B cell (primary cell): Measurements from ENCODE around the gene CTDSPL. TPM values are rescaled to one million over a fixed set of nuclear protein-coding genes. Genes with fewer than 3 reads are reported as not detected.

Experiments used
- ATAC-seq: fragments of 200-7000 bp; cut with Tn5 transposase; one replicate; pipeline ENCODE4 v1.10.0; 2021; ENCODE audit warnings: low read depth, mild to moderate bottlenecking, moderate number of reproducible peaks, moderate library complexity
- CTCF ChIA-PET: fragments of 350-600 bp; sonication (Branson Sonifier 250); formaldehyde crosslinking; loops from one replicate; lab custom pipeline; 2021; ENCODE audit warnings: antibody characterized with exemption, inconsistent platforms; lab: Charles Lee
- POLR2A ChIA-PET: fragments of 350-600 bp; sonication (Branson Sonifier 250); formaldehyde crosslinking; loops from one replicate; lab custom pipeline; 2021; ENCODE audit warnings: antibody characterized with exemption; lab: Charles Lee
- DNase-seq: peaks from one replicate; pipeline ENCODE4 v3.0.0; 2013
- H2AFZ ChIP-seq: 2 replicates; pipeline ENCODE4 v1.6.1; 2012; ENCODE audit warnings: mild to moderate bottlenecking, low read depth, low read length; ENCODE audit not compliant: insufficient read depth, poor library complexity, severe bottlenecking
- H3K27ac ChIP-seq, 2 donors: 1 replicate in 1 of 2; 2 replicates in 1 of 2; pipeline ENCODE4 v1.5.1; 2012 to 2013; ENCODE audit warnings: low read length in 2 of 2, mild to moderate bottlenecking in 2 of 2, moderate library complexity in 1 of 2
- H3K27me3 ChIP-seq, 4 experiments: fragments of 200-600 bp in 1 of 4; sonication (generic) in 1 of 4; replicated peaks in 1 of 4; 1 replicate in 2 of 4; 2 replicates in 2 of 4; pipeline versions ENCODE4 v1.6.1 to v1.7.0; 2013 to 2016; ENCODE audit warnings: low read length in 3 of 4, mild to moderate bottlenecking in 2 of 4, mixed read lengths in 1 of 4, moderate library complexity in 1 of 4; ENCODE audit not compliant: insufficient read depth in 4 of 4, control insufficient read depth in 3 of 4; ENCODE audit errors: control extremely low read depth in 1 of 4
- H3K36me3 ChIP-seq, 2 experiments: replicated peaks in 1 of 2; 1 replicate in 1 of 2; 2 replicates in 1 of 2; pipeline versions ENCODE4 v1.6.1 to v1.7.1; 2013; ENCODE audit warnings: low read length in 1 of 2; ENCODE audit not compliant: insufficient read depth in 2 of 2, control insufficient read depth in 1 of 2; ENCODE audit errors: control extremely low read depth in 1 of 2, extremely low read depth in 1 of 2
- H3K4me1 ChIP-seq, 2 donors: fragments of 200-600 bp in 1 of 2; sonication (generic) in 1 of 2; 1 replicate in 1 of 2; 2 replicates in 1 of 2; pipeline versions ENCODE4 v1.5.1 to v1.6.1; 2013 to 2017; ENCODE audit warnings: low read length in 2 of 2; ENCODE audit not compliant: control insufficient read depth in 2 of 2, insufficient read depth in 2 of 2
- H3K4me2 ChIP-seq: replicated peaks from 2 replicates; pipeline ENCODE3; 2012; ENCODE audit warnings: mild to moderate bottlenecking, low read depth, low read length; ENCODE audit not compliant: poor library complexity, severe bottlenecking
- H3K4me3 ChIP-seq, 5 experiments: fragments of 200-600 bp in 1 of 5; sonication (generic) in 1 of 5; 1 replicate in 3 of 5; 2 replicates in 2 of 5; pipeline versions ENCODE4 v1.5.1 to v1.7.0; 2011 to 2016; ENCODE audit warnings: low read length in 4 of 5, mild to moderate bottlenecking in 4 of 5, low read depth in 2 of 5, control low read depth in 1 of 5, moderate library complexity in 1 of 5; ENCODE audit not compliant: insufficient read depth in 1 of 5; ENCODE audit errors: control extremely low read depth in 1 of 5, extremely low read depth in 1 of 5
- H3K79me2 ChIP-seq: fragments of 200-600 bp; sonication (generic); one replicate; pipeline ENCODE4 v1.6.0; 2016; ENCODE audit warnings: low read length; ENCODE audit not compliant: control insufficient read depth, insufficient read depth
- H3K9ac ChIP-seq: fragments of 200-600 bp; sonication (generic); 2 replicates; pipeline ENCODE4 v1.6.1; 2017; ENCODE audit warnings: mild to moderate bottlenecking, low read length, moderate library complexity
- H3K9me3 ChIP-seq, 3 donors: one replicate each; pipeline versions ENCODE4 v1.6.1 to v1.7.1; 2013; ENCODE audit warnings: low read length in 2 of 3; ENCODE audit not compliant: control insufficient read depth in 2 of 3, insufficient read depth in 1 of 3; ENCODE audit errors: control extremely low read depth in 1 of 3
- H4K20me1 ChIP-seq: 2 replicates; pipeline ENCODE4 v1.6.0; 2012; ENCODE audit warnings: mild to moderate bottlenecking, low read length; ENCODE audit not compliant: insufficient read depth, control insufficient read depth, poor library complexity, severe bottlenecking
- H3K27ac Mint-ChIP-seq: one replicate; pipeline ENCODE4 v1.8.0; 2021; ENCODE audit warnings: mixed read lengths
- H3K27me3 Mint-ChIP-seq: one replicate; pipeline ENCODE4 v1.8.0; 2021; ENCODE audit warnings: mixed read lengths
- H3K4me1 Mint-ChIP-seq: one replicate; pipeline ENCODE4 v1.8.0; 2021; ENCODE audit warnings: mixed read lengths
- H3K4me3 Mint-ChIP-seq: one replicate; pipeline ENCODE4 v1.8.0; 2021; ENCODE audit warnings: mixed read lengths
- H3K9me3 Mint-ChIP-seq: one replicate; pipeline ENCODE4 v1.8.0; 2022; ENCODE audit warnings: mixed read lengths; ENCODE audit not compliant: insufficient read depth
- CTCF ChIP-seq: fragments of 200-600 bp; IDR thresholded peaks from one replicate; pipeline ENCODE4 v1.8.0; 2022; ENCODE audit warnings: antibody characterized with exemption, mild to moderate bottlenecking
- EZH2 ChIP-seq: IDR thresholded peaks from 2 replicates; pipeline ENCODE4 v1.6.1; 2012; ENCODE audit warnings: borderline replicate concordance, low read depth, mild to moderate bottlenecking, moderate library complexity, low read length; ENCODE audit not compliant: insufficient read depth, poor library complexity, severe bottlenecking
- WGBS: methylation state at CpG from one replicate; pipeline ENCODE4 v1.1.5; 2013; ENCODE audit warnings: missing lambda C conversion rate; ENCODE audit not compliant: insufficient coverage; 5-methylcytosine and 5-hydroxymethylcytosine counted together
- intact Hi-C: fragments of 100-400 bp; cut with micrococcal nuclease; formaldehyde crosslinking; loops from one replicate; pipeline ENCODE4 v1.10.0; 2022
- polyA plus RNA-seq: library from polyadenylated mRNA; depleted of rRNA; stranded (reverse); fragments of >200 nt; gene quantifications from 2 replicates; pipeline ENCODE4 v1.2.3, GENCODE V29; 2012
- total RNA-seq, 2 donors: library from RNA; stranded (reverse); fragments of 120-200 nt in 1 of 2; gene quantifications; 1 replicate in 1 of 2; 2 replicates in 1 of 2; pipeline versions ENCODE4 v1.2.3 to v1.2.4, GENCODE V29; 2013 to 2022

Gene CTDSPL
- total and polyA plus RNA-seq, 2 donors (not counting 1 experiment from before 2014, with no cell fraction given): not detected

DNA sequence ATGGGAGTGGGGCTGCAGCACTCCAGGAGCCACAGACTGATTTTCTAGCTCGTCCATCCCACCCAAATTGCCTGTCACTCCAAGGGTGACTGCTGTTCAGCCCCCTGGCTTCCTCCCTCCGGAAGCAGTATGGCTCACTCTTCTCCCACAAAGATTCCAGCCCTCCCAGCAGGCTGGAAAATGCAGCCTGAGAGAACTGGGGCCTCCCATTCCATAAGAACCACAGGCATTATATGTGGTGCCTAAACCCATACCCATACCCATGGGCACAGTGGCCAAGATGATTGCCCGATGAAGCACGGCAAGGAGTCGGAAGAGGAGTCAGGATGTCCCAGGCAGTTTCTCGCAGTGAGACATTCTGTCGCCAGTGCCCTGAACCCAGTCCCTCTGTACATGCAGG, 122.9 kb downstream of the CTDSPL start:
- DNase-seq (no peak), ATAC-seq (no peak)
- H3K4me1 ChIP-seq: no peaks in the 10 kb centered on the region
- Mint-ChIP-seq H3K27me3 (peaks cover 11% of the 10 kb centered on the region), H3K9me3 (no peaks in the 10 kb centered on the region), H3K4me1 (no peaks in the 10 kb centered on the region), H3K27ac (no peak overlapping the region), H3K4me3 (no peak overlapping the region)
- no peaks in the 10 kb centered on the region for H3K79me2 ChIP-seq
- no peak overlapping the region for H3K4me3 ChIP-seq
- H4K20me1 ChIP-seq: no peaks in the 10 kb centered on the region
- intact Hi-C loops: no loop called here
- POLR2A ChIA-PET: no interaction called here
- H3K4me2 ChIP-seq: no peak overlapping the region
- no peak for TF ChIP-seq EZH2
- no peak overlapping the region for H3K27ac ChIP-seq
- CTCF ChIA-PET: interaction anchor here (0.9 to 2.6 kb wide), 3 partner anchors 8 to 17 kb away, joined by 3 to 9 read pairs (median 3); no protein-coding TSS in a partner anchor
- no peak overlapping the region for H2AFZ ChIP-seq
- no peaks in the 10 kb centered on the region for H3K27me3 ChIP-seq
- WGBS: 89% methylated on average over 6 of the region's 7 CpGs
- H3K9ac ChIP-seq: no peak overlapping the region
- no peaks in the 10 kb centered on the region for H3K36me3 ChIP-seq
- H3K9me3 ChIP-seq: no peaks in the 10 kb centered on the region

- CTCF ChIA-PET: interaction anchor here (0.9 to 2.6 kb wide), 3 partner anchors 9 to 16 kb away, joined by 3 to 9 read pairs (median 3); no protein-coding TSS in a partner anchor
These were observed 124.1 kb downstream of the CTDSPL start for GRCh38 chr3:37985637-37986320.

More at GRCh38 chr3:37985637-37986320, 124.1 kb downstream of the CTDSPL start:
- Histone ChIP-seq H3K4me2 (no peak overlapping the region), H2AFZ (no peak overlapping the region), H3K27ac (no peak overlapping the region), H3K9me3 (no peaks in the 10 kb centered on the region), H3K27me3 (no peaks in the 10 kb centered on the region), H3K4me3 (no peak overlapping the region), H3K36me3 (no peaks in the 10 kb centered on the region), H3K79me2 (no peaks in the 10 kb centered on the region), H3K4me1 (no peaks in the 10 kb centered on the region), H4K20me1 (no peaks in the 10 kb centered on the region), H3K9ac (no peak overlapping the region)
- DNase-seq: no peak
- no peaks in the 10 kb centered on the region for H3K9me3 Mint-ChIP-seq
- peaks cover 6% of the 10 kb centered on the region for H3K27me3 Mint-ChIP-seq
- no peak overlapping the region for H3K4me3 Mint-ChIP-seq
- TF ChIP-seq EZH2: no peak
- TF ChIP-seq CTCF: no peak
- 92% methylated on average over 7 of the region's 8 CpGs for WGBS
- ATAC-seq: no peak
- POLR2A ChIA-PET: no interaction called here
- H3K27ac Mint-ChIP-seq: no peak overlapping the region
- H3K4me1 Mint-ChIP-seq: no peaks in the 10 kb centered on the region
- intact Hi-C loops: no loop called here
